Spleen (tissue), 7 donors: ENCODE data around the gene BOLA1.

Source experiments
- POLR2A ChIP-seq, 3 donors: fragments of 450-650 bp; IDR thresholded peaks; one replicate each; pipeline ENCODE4 v1.5.1; 2017; ENCODE audit warnings: antibody characterized with exemption in 3 of 3, mild to moderate bottlenecking in 1 of 3
- TF ChIP-seq, protein P1 (sequence below), 11 experiments: fragments of 200-600 bp in 7 of 11; fragments of 450-650 bp in 4 of 11; sonication (generic) in 4 of 11; IDR thresholded peaks in 8 of 11; conservative IDR thresholded peaks in 3 of 11; 1 replicate in 7 of 11; 2 replicates in 4 of 11; pipeline versions ENCODE4 v1.4.0 to v1.8.0; 2016 to 2021; ENCODE audit warnings: antibody characterized with exemption in 11 of 11, inconsistent platforms in 4 of 11, mild to moderate bottlenecking in 1 of 11
- donor health status: DM: no; HTN: no; CAD: no; lungs with moderate emphysema.
- donor health status: DM: no; HTN: no; CAD: no.
- donor health status: DM: no; HTN: no; CAD: no.

- TF ChIP-seq, protein P1, sequence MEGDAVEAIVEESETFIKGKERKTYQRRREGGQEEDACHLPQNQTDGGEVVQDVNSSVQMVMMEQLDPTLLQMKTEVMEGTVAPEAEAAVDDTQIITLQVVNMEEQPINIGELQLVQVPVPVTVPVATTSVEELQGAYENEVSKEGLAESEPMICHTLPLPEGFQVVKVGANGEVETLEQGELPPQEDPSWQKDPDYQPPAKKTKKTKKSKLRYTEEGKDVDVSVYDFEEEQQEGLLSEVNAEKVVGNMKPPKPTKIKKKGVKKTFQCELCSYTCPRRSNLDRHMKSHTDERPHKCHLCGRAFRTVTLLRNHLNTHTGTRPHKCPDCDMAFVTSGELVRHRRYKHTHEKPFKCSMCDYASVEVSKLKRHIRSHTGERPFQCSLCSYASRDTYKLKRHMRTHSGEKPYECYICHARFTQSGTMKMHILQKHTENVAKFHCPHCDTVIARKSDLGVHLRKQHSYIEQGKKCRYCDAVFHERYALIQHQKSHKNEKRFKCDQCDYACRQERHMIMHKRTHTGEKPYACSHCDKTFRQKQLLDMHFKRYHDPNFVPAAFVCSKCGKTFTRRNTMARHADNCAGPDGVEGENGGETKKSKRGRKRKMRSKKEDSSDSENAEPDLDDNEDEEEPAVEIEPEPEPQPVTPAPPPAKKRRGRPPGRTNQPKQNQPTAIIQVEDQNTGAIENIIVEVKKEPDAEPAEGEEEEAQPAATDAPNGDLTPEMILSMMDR (IDR thresholded peaks at IDR 0.05 in 8 of 11, conservative IDR thresholded peaks at IDR 0.05 in 3 of 11), result no peak
- no peak for TF ChIP-seq POLR2A (IDR thresholded peaks at IDR 0.05)
Measured at GRCh38 chr1:149926296-149926695, 26.9 kb downstream of the BOLA1 start.
